Germinal center (tissue), 1 donor: ENCODE measurements around the gene CNPY2.
"Not testable (repeated sequence)": the region's sequence is repeated elsewhere in the genome, so short reads cannot be mapped to it uniquely, and the experiment has no call there.

Experiments
- DNase-seq: peaks from one replicate; pipeline ENCODE4 v3.0.0; 2012; ENCODE audit warnings: mixed read lengths, low spot score

Gene CNPY2

GRCh38 chr12:56315622-56316473 lies at the start of gene CNPY2:
Gene CNPY2 (minus strand): TSS chr12:56315988. CDS start chr12:56315217, 771 bp downstream.
- peak; percentile 93 for DNase-seq

- no peak for DNase-seq
Observed at GRCh38 chr12:56362130-56363059, 46.6 kb upstream of the CNPY2 start, which contains the start of gene APOF. Gene APOF (minus strand): TSS chr12:56362857. CDS start chr12:56362745, 112 bp downstream.

GRCh38 chr12:56361487-56362129 lies 45.8 kb upstream of the CNPY2 start:
- no peak for DNase-seq

GRCh38 chr12:56359851-56360767 lies 44.3 kb upstream of the CNPY2 start, which contains the start of gene STAT2:
Gene STAT2 (minus strand): TSS chr12:56360107. CDS start chr12:56356571, 3,536 bp downstream.
- DNase-seq: peak; percentile 97

GRCh38 chr12:56358836-56359532 lies 43.2 kb upstream of the CNPY2 start:
- DNase-seq: no peak

GRCh38 chr12:56351325-56351724 lies 35.5 kb upstream of the CNPY2 start:
- no peak for DNase-seq

- no peak for DNase-seq
Observed at GRCh38 chr12:56350662-56351061, 34.9 kb upstream of the CNPY2 start.

GRCh38 chr12:56348776-56349175 lies 33.0 kb upstream of the CNPY2 start:
- no peak for DNase-seq

GRCh38 chr12:56347255-56347654 lies 31.5 kb upstream of the CNPY2 start:
- not testable (repeated sequence) for DNase-seq

- DNase-seq: no peak
Observed at GRCh38 chr12:56346675-56347074, 30.9 kb upstream of the CNPY2 start.

- not testable (repeated sequence) for DNase-seq
Observed at GRCh38 chr12:56342290-56342689, 26.5 kb upstream of the CNPY2 start.

GRCh38 chr12:56341616-56342015 lies 25.8 kb upstream of the CNPY2 start:
- DNase-seq: no peak

- no peak for DNase-seq
Observed at GRCh38 chr12:56339158-56339422, 23.3 kb upstream of the CNPY2 start.

GRCh38 chr12:56338308-56339157 lies 22.7 kb upstream of the CNPY2 start, which contains the start of gene IL23A:
Gene IL23A (plus strand): TSS chr12:56338884. CDS start chr12:56339045, 161 bp downstream.
- peak; percentile 24 for DNase-seq

GRCh38 chr12:56337753-56338251 lies 22.0 kb upstream of the CNPY2 start:
- DNase-seq: no peak

GRCh38 chr12:56336361-56337167 lies 20.8 kb upstream of the CNPY2 start:
- peak; percentile 57 for DNase-seq

GRCh38 chr12:56335527-56335926 lies 19.7 kb upstream of the CNPY2 start:
- not testable (repeated sequence) for DNase-seq

- peak; percentile 12 for DNase-seq
Observed at GRCh38 chr12:56334490-56334793, 18.7 kb upstream of the CNPY2 start.
